ENCODE measurements around the gene TOP1.
"Not testable (repeated sequence)": the region's sequence is repeated elsewhere in the genome, so short reads cannot be mapped to it uniquely, and the experiment has no call there.

Gene TOP1

DNA sequence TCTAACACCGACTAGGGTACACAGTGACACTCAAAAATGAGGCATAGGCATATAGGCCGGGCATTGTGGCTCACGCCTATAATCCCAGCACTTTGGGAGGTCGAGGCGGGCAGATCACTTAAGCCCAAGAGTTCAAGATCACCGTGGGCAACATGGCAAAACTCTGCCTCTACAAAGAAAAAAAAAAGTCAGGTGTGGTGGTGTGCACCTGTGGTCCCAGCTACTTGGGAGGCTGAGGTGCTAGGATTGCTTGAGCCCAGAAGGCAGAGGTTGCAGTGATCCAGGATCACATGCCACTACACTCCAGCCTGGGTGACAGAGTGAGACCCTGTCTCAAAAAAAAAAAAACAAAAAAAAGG lies 24.7 kb upstream of the TOP1 start:
- not testable (repeated sequence) for DNase-seq (ENCODE audit: low read depth in 2 of 2)

DNA sequence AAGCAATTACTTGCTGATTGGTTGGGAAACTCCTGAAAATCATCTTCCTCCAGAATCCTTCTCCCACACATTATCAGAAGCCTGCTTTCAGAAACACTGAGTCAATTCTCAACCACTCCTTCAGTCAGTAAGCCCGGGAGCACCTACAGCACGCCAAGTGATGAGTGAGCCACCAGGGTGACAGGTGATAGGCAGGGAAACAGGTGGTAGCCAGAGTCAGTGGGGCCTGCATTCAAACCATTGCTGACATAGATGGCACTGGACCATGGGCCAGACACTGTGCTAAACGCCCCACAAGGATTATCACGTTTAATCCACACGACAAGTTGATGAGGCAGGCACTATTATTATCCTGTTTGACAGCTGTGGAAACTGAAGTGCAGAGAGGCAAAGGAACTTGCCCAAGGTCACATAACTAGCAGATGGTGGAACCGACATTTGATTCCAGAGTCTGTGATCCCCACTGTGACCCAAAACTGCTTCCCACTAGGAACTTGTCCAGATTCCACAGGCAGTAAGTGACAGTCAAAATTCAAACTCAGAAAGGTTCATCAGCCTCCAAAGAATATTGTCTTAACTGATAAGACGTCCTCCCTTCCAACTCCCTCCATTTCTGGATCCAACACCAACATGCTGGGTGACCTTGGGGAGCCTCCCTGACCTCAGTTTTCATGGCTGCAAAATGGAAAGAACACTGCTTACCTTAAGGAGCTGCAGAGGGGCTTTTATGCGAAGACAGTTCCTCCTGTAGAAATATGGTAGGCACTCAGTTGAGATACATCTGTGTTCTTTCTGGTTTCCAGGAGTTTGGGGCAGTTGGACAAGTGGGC lies 23.9 kb upstream of the TOP1 start:
- no peak for DNase-seq (ENCODE audit: low read depth in 2 of 2)

DNA sequence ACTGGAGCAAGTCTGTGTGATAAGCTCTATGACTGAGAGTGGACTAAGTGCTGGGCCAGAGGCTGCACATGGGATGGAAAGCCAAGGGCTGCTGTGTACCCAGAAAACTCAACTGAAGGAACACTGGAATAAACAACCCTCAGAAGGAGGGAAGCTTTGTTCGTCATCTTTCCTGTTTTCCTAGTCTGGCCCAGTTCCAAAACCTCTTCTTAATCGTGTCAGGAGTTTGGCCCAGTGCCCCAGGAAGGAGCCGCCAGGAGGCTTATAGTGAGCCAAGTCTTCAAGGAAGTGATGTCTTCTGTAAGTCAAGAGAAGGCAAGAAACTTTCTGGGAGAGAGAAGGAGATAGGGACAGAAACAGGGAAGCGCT lies 23.3 kb upstream of the TOP1 start:
- DNase-seq (ENCODE audit: low read depth in 2 of 2): no peak

GRCh38 chr20:41006126-41006935 lies 22.3 kb upstream of the TOP1 start:
- no peak for DNase-seq (ENCODE audit: low read depth in 2 of 2)

DNA sequence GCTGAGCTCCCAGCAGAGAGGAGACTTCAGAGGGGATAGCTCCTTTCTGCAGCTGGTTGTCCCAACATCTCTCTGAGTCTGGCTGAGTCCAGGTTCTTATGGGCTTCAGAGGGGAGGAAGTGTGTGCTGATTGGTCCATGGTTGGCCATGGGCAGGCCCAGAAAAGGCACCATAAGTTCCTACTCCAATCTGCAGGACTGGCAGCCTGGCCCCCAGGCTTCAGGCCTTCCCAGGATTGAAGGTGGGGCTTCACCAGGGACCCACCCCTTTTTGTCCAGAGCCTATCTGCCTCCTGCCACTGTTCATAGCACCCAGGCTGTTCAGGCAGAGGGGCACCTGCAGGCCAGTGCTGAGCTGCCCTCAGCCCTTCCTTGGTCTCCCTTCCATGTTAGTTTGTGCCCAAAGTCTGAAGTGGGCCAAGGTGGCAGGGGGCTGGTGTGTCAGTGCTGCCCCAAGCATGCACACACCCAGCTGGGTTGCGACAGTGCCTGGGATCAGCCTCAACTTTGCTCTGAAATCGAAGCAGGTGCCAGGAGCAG lies 21.6 kb upstream of the TOP1 start:
- no peak for DNase-seq (ENCODE audit: low read depth in 2 of 2)

- no peak for DNase-seq (ENCODE audit: low read depth in 2 of 2)
Measured at GRCh38 chr20:41007481-41007880, 21.1 kb upstream of the TOP1 start.

- DNase-seq (ENCODE audit: low read depth in 2 of 2): no peak
Measured at GRCh38 chr20:41009946-41010345, 18.7 kb upstream of the TOP1 start.

- no peak for DNase-seq (ENCODE audit: low read depth in 2 of 2)
Measured at GRCh38 chr20:41011551-41012067, 17.0 kb upstream of the TOP1 start.

DNA sequence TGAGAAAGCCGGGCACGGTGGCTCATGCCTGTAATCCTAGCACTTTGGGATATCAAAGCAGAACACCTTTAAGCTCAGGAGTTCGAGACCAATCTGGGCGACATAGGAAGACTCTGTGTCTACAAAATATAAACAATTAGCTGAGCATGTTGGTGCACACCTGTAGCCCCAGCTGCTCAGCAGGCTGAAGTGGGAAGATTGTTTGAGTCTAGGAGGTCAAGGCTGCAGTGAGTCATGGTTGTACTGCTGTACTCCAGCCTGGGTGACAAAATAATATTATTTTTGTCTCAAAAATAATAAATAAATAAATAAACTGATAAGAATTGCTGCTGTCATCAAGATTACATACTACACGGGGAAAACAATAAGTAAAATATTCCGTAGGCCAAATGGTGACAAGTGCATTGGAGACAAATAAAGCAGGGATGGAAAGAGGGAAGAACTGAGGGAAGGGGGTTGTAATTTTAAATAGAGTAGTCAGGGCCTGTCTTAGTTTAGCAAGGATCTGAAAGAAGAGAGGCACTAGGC lies 14.0 kb upstream of the TOP1 start:
- DNase-seq (ENCODE audit: low read depth in 2 of 2): no peak

DNA sequence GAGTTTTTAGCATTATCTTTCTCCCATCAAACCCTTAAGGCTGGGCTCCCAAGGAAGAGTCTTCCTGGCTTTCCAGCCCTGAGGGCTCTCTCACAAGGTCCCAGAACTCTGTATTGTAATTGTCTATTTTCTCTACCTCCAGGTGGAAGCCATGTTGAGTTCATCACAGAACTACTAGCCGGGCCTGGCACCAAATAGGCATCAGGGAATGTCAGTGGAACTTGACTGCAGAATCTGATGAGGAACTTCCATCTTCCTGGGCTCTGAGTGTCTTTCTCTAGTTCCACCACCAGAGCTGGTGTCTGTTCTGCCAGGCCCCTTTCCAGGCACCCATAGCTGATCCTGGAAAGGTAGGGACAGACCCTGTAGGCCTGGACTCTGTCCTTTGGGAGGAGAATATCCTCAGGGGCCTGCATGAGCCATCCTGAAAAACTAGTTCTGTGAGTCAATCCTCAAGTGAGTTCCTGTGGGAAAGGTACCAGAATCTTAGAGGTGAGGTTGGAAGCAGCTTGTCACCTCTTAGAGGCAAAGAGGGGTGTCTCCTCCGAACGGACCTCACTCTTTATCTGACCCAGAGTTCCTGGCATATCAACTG lies 11.1 kb upstream of the TOP1 start:
- no peak for DNase-seq (ENCODE audit: low read depth in 2 of 2)

- DNase-seq (ENCODE audit: low read depth in 2 of 2): no peak
Measured at GRCh38 chr20:41018153-41018552, 10.5 kb upstream of the TOP1 start.

DNA sequence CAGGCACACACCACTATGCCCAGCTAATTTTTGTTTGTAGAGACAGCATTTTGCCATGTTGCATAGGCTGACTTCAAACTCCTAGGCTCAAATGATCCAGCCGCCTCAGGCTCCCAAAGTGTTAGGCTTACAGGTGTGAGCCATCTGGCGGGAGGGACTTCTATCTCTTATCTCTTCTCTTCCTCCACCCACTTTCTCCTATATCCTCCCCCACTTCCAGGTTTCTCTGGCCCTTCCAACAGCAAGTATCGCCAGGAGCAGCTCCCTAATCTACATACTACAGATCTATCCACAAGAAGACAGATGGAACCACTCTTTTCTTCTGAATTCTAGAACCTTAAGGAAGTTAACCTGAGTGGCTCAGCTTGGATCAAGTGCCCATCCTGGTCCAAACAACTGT lies 5.1 kb upstream of the TOP1 start:
- no peak for DNase-seq (ENCODE audit: low read depth in 2 of 2)

- no peak for DNase-seq (ENCODE audit: low read depth in 2 of 2)
Measured at GRCh38 chr20:41027366-41027765, 1.3 kb upstream of the TOP1 start.

- no peak for DNase-seq (ENCODE audit: low read depth in 2 of 2)
Measured at GRCh38 chr20:41027872-41028358, 707 bp upstream of the TOP1 start.

GRCh38 chr20:41029150-41029901 lies 704 bp downstream of the TOP1 start:
- DNase-seq (ENCODE audit: low read depth in 2 of 2): no peak

- no peak for DNase-seq (ENCODE audit: low read depth in 2 of 2)
Measured at GRCh38 chr20:41030061-41030460, 1.4 kb downstream of the TOP1 start.

DNA sequence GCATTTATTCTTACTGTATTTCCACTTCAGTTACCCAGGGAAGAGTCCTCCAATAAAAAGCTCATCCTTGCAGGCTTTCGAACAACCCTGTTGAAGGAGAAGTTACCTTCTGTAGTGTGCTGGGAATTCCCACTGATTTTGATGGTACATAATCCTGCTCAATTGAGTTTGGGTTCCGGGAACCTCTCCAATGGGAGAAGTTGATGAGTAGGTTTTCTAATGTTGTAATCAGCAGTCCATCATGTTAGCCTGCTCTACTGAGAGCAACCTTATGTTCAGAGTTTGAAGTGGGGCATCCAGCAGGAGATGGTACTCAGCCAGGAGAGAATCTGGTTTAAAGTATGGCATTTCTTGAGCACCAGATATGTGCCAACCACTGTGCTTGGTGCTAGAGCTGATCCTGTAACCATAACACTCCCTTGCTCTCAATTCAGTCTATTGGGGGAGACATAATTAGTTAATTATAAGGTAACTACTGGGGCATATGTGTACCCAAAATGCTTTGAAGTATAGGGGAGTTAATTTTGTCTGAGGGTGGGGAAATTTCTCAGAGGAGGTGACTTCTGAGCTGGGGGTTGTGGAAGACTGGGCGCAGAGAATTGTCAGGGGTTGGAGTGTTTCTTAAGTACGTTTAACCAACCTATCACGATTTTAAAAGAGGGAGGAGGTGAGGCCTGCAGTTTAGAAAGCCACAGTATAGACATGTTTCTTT lies 2.1 kb downstream of the TOP1 start:
- no peak for DNase-seq (ENCODE audit: low read depth in 2 of 2)

- DNase-seq (ENCODE audit: low read depth in 2 of 2): no peak
Measured at GRCh38 chr20:41031243-41031619, 2.6 kb downstream of the TOP1 start.

- no peak for DNase-seq (ENCODE audit: low read depth in 2 of 2)
Measured at GRCh38 chr20:41032271-41032670, 3.6 kb downstream of the TOP1 start.

GRCh38 chr20:41034239-41034638 lies 5.6 kb downstream of the TOP1 start:
- no peak for DNase-seq (ENCODE audit: low read depth in 2 of 2)

- no peak for DNase-seq (ENCODE audit: low read depth in 2 of 2)
Measured at GRCh38 chr20:41035207-41035606, 6.6 kb downstream of the TOP1 start.
